Tibial nerve (tissue), 4 donors: Measurements from ENCODE around the gene SLC43A2.

Experiments used
- EP300 ChIP-seq, 2 donors: sonication (generic); formaldehyde crosslinking; IDR thresholded peaks; one replicate each; pipeline ENCODE4 v1.6.1; 2017; ENCODE audit warnings: antibody characterized with exemption in 2 of 2, mild to moderate bottlenecking in 1 of 2
- POLR2A ChIP-seq, 2 donors: fragments of 450-650 bp; IDR thresholded peaks; one replicate each; pipeline ENCODE4 v1.6.1; 2017; ENCODE audit warnings: antibody characterized with exemption in 2 of 2, mild to moderate bottlenecking in 2 of 2, moderate library complexity in 2 of 2
- TF ChIP-seq, protein P1 (sequence below), 5 experiments: fragments of 200-600 bp in 3 of 5; fragments of 450-650 bp in 2 of 5; sonication (generic) in 3 of 5; IDR thresholded peaks; one replicate each; pipeline ENCODE4 v1.5.1; 2016 to 2019; ENCODE audit warnings: antibody characterized with exemption in 5 of 5, mild to moderate bottlenecking in 3 of 5, moderate library complexity in 2 of 5

DNA sequence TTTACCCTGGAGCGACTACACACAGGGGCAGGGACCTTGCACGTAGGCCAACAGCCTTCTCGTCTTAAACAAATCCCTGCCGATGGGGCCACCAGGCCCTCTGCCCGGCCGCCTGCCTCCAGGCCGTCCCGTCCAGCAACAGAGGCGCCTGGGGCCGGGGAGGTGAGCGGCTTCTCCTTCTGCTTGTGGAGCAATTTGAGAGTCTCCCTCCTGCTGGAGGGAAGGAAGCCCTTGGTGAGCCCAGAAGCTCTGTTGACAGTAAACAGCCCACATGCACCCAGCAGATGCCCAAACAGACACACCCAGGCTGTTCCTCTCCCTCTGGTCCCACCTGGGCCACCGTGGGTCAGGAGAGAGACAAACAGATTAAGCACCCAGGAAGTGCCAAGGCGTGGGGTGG lies 8.1 kb downstream of the SLC43A2 start:
- no peak for TF ChIP-seq EP300 (IDR thresholded peaks at IDR 0.05)
- TF ChIP-seq, protein P1, sequence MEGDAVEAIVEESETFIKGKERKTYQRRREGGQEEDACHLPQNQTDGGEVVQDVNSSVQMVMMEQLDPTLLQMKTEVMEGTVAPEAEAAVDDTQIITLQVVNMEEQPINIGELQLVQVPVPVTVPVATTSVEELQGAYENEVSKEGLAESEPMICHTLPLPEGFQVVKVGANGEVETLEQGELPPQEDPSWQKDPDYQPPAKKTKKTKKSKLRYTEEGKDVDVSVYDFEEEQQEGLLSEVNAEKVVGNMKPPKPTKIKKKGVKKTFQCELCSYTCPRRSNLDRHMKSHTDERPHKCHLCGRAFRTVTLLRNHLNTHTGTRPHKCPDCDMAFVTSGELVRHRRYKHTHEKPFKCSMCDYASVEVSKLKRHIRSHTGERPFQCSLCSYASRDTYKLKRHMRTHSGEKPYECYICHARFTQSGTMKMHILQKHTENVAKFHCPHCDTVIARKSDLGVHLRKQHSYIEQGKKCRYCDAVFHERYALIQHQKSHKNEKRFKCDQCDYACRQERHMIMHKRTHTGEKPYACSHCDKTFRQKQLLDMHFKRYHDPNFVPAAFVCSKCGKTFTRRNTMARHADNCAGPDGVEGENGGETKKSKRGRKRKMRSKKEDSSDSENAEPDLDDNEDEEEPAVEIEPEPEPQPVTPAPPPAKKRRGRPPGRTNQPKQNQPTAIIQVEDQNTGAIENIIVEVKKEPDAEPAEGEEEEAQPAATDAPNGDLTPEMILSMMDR (IDR thresholded peaks at IDR 0.05), result no peak
- TF ChIP-seq POLR2A (IDR thresholded peaks at IDR 0.05), result no peak
